Upper lobe of left lung (tissue), 6 donors: ENCODE results near the gene TFB2M. TPM values are rescaled to one million over a fixed set of nuclear protein-coding genes. Genes with fewer than 3 reads are reported as not detected.

Experiments
- ATAC-seq, 2 donors: fragments of 200-7000 bp; cut with Tn5 transposase; one replicate each; pipeline ENCODE4 v1.9.1; 2022; ENCODE audit warnings: mild to moderate bottlenecking in 2 of 2, moderate library complexity in 2 of 2; ENCODE audit not compliant: low FRiP score in 2 of 2
- DNase-seq, 2 donors: peaks; one replicate each; pipeline ENCODE4 v3.0.0-alpha.2; 2019 to 2020
- H3K27ac ChIP-seq, 4 donors: fragments of 200-600 bp; sonication (generic); one replicate each; pipeline ENCODE4 v1.5.1; 2016 to 2019
- H3K27me3 ChIP-seq, 4 donors: fragments of 200-600 bp; sonication (generic); one replicate each; pipeline ENCODE4 v1.5.1; 2017 to 2019
- H3K36me3 ChIP-seq, 4 donors: fragments of 200-600 bp; sonication (generic); one replicate each; pipeline ENCODE4 v1.5.1; 2016 to 2019
- H3K4me1 ChIP-seq, 4 donors: fragments of 200-600 bp; sonication (generic); one replicate each; pipeline ENCODE4 v1.5.1; 2018 to 2019
- H3K4me3 ChIP-seq, 4 donors: fragments of 200-600 bp; sonication (generic); one replicate each; pipeline ENCODE4 v1.5.1; 2017 to 2019; ENCODE audit warnings: mild to moderate bottlenecking in 2 of 4, moderate library complexity in 1 of 4
- H3K9me3 ChIP-seq, 4 donors: fragments of 200-600 bp; sonication (generic); one replicate each; pipeline ENCODE4 v1.5.1; 2018 to 2019
- EP300 ChIP-seq, 4 donors: sonication (generic); formaldehyde crosslinking; IDR thresholded peaks; one replicate each; pipeline ENCODE4 v1.5.1; 2017; ENCODE audit warnings: antibody characterized with exemption in 4 of 4, control low read depth in 2 of 4
- POLR2A ChIP-seq, 4 donors: fragments of 450-650 bp; IDR thresholded peaks; one replicate each; pipeline ENCODE4 v1.5.1; 2016 to 2017; ENCODE audit warnings: antibody characterized with exemption in 4 of 4, mild to moderate bottlenecking in 2 of 4
- POLR2AphosphoS5 ChIP-seq, 2 donors: sonication (generic); formaldehyde crosslinking; IDR thresholded peaks; one replicate each; pipeline ENCODE4 v1.5.1; 2017; ENCODE audit warnings: antibody characterized with exemption in 2 of 2
- WGBS, 2 donors: methylation state at CpG; one replicate each; pipeline ENCODE4 v1.1.5; 2017 to 2018; 5-methylcytosine and 5-hydroxymethylcytosine counted together
- total RNA-seq, 6 donors: library from RNA; depleted of rRNA in 4 of 6; stranded (reverse); fragments of >200 nt in 4 of 6; gene quantifications; one replicate each; pipeline versions ENCODE4 v1.1.0 to v1.2.1, GENCODE V29; 2016 to 2021
- TF ChIP-seq, protein P1 (sequence below), 6 experiments: fragments of 450-650 bp in 4 of 6; fragments of 200-600 bp in 2 of 6; sonication (generic) in 2 of 6; IDR thresholded peaks; one replicate each; pipeline ENCODE4 v1.5.1; 2016 to 2019; ENCODE audit warnings: antibody characterized with exemption in 6 of 6
- donor health status: DM: no; HTN: no; CAD: no; lungs with moderate emphysema.
- donor health status: DM: no; HTN: yes; CAD: no; lungs with severe emphysema.

TFB2M gene
- total RNA-seq, 6 donors from 2014 or later: 2.0 to 12.0 (median 9.7) TPM

DNA sequence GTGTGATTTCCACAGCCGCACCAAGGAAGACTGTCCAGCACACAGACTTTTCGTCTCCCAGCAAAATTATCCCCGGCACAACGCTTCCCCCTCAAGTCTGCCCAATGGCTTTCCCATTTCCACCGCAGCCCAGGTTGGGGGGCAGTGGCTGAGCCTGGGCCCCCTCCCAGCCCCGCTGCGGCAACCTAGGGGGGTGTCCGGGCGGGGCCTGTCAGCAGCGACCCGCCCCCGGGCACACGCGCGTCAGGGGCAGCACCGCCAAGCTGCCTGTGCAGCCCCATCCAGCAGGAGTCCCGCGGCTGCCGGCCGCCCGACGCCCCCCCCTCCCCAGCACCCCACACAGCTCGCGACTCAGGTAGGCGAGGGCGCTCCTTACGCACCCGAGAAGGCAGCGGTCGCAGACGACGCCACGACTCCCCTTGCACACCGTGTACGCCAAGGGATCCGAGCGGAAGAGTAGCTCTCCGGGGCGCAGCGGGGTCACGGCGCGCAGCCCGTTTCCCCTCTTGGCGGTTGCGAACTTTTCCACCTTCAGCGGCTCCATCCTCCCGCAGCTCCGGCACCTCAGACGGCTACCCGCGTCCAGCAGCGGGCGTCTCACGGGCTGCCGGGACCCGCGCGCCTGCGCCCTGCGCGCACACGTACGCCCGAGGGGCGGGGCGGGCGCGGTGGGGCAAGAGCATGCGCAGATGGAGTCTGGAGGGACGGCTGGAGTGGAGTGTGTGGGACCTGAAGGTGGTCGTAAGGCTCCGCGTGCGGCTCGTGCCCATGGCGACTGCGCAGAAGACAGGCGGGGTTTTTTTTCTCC lies 59.2 kb downstream of the TFB2M start, which contains the start of gene SMYD3:
Gene SMYD3, minus strand, starts transcription at position 606 of the 808 bp plus-strand sequence.
- H3K27me3 ChIP-seq: no peaks in the 10 kb centered on the region
- peak within 1 kb of the TSS; percentile 71 to 97 (median 86) for H3K4me3 ChIP-seq
- ATAC-seq (peak; percentile 90 to 98), DNase-seq (peak; percentile 69 to 96)
- TF ChIP-seq POLR2A (IDR thresholded peaks at IDR 0.05): peak in 1 of 4 donors; percentile 78
- TF ChIP-seq, protein P1, sequence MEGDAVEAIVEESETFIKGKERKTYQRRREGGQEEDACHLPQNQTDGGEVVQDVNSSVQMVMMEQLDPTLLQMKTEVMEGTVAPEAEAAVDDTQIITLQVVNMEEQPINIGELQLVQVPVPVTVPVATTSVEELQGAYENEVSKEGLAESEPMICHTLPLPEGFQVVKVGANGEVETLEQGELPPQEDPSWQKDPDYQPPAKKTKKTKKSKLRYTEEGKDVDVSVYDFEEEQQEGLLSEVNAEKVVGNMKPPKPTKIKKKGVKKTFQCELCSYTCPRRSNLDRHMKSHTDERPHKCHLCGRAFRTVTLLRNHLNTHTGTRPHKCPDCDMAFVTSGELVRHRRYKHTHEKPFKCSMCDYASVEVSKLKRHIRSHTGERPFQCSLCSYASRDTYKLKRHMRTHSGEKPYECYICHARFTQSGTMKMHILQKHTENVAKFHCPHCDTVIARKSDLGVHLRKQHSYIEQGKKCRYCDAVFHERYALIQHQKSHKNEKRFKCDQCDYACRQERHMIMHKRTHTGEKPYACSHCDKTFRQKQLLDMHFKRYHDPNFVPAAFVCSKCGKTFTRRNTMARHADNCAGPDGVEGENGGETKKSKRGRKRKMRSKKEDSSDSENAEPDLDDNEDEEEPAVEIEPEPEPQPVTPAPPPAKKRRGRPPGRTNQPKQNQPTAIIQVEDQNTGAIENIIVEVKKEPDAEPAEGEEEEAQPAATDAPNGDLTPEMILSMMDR (IDR thresholded peaks at IDR 0.05): peak in 3 of 6 experiments; percentile 34 to 42 (median 41)
- peak in 1 of 2 donors; percentile 55 for TF ChIP-seq POLR2AphosphoS5 (IDR thresholded peaks at IDR 0.05)
- no peak for TF ChIP-seq EP300 (IDR thresholded peaks at IDR 0.05)
- peak within 1 kb of the TSS; percentile 3 to 79 (median 50) for H3K27ac ChIP-seq
- 1% methylated on average over 25 to 45 of the region's 79 CpGs for WGBS, 2 donors
- H3K36me3 ChIP-seq: no peaks in the 10 kb centered on the region
- H3K9me3 ChIP-seq: no peaks in the 10 kb centered on the region
- peaks cover 4 to 19% (median 13%) of the 10 kb centered on the region in 4 donors for H3K4me1 ChIP-seq

DNA sequence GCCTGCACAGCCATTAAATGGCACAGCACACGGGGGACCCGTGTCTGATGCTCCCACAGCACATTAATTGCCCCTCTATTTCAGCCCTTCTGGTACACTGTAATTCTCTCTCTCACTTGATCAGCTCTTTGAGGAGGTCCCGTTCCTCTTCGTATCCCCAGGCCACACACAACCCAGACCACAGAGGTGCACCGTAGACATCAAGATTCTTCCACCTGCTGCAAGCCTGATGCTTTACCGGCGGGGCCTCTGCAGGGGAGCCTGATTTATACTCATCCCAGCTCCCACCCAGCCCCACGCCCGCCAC lies 59.7 kb downstream of the TFB2M start:
- Histone ChIP-seq H3K4me1 (peaks cover 4 to 19% (median 13%) of the 10 kb centered on the region in 4 donors), H3K27me3 (no peaks in the 10 kb centered on the region), H3K4me3 (peak overlapping the region; percentile 71 to 97 (median 86)), H3K27ac (peak overlapping the region in 1 of 4 donors; percentile 79), H3K36me3 (no peaks in the 10 kb centered on the region), H3K9me3 (no peaks in the 10 kb centered on the region)
- DNase-seq: no peak
- 0 to 13% methylated on average over 9 of the region's 9 CpGs for WGBS, 2 donors
- ATAC-seq: no peak
- TF ChIP-seq EP300 (IDR thresholded peaks at IDR 0.05) (no peak), POLR2A (IDR thresholded peaks at IDR 0.05) (no peak), POLR2AphosphoS5 (IDR thresholded peaks at IDR 0.05) (no peak)
- TF ChIP-seq, protein P1 (IDR thresholded peaks at IDR 0.05): no peak

DNA sequence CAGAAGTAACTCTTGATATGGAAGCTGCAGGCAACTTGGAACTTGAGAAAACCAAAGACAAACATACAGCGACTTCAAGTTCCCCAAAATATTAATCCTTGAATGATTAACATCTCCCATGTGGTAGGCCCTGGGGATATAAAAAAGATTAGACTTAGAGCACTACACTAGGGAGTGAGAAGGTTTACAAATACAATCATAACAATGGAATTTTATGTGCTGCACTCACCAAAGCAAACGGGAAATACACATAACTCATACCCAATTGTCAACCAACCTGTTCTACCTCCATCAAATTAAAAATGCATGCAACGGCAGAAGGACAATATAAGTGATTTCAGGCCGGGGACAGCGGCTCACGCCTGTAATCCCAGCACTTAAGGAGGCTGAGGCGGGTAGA lies 62.7 kb downstream of the TFB2M start:
- no peaks in the 10 kb centered on the region for H3K9me3 ChIP-seq
- no peak overlapping the region for H3K27ac ChIP-seq
- TF ChIP-seq POLR2AphosphoS5 (IDR thresholded peaks at IDR 0.05) (no peak), POLR2A (IDR thresholded peaks at IDR 0.05) (no peak), EP300 (IDR thresholded peaks at IDR 0.05) (no peak)
- TF ChIP-seq, protein P1 (IDR thresholded peaks at IDR 0.05): no peak
- DNase-seq (no peak), ATAC-seq (no peak)
- WGBS, 2 donors: 61 to 69% methylated on average over 7 of the region's 7 CpGs
- no peaks in the 10 kb centered on the region for H3K27me3 ChIP-seq
- H3K4me3 ChIP-seq: no peak overlapping the region
- H3K4me1 ChIP-seq: peaks cover 4 to 19% (median 13%) of the 10 kb centered on the region in 4 donors
- no peaks in the 10 kb centered on the region for H3K36me3 ChIP-seq

DNA sequence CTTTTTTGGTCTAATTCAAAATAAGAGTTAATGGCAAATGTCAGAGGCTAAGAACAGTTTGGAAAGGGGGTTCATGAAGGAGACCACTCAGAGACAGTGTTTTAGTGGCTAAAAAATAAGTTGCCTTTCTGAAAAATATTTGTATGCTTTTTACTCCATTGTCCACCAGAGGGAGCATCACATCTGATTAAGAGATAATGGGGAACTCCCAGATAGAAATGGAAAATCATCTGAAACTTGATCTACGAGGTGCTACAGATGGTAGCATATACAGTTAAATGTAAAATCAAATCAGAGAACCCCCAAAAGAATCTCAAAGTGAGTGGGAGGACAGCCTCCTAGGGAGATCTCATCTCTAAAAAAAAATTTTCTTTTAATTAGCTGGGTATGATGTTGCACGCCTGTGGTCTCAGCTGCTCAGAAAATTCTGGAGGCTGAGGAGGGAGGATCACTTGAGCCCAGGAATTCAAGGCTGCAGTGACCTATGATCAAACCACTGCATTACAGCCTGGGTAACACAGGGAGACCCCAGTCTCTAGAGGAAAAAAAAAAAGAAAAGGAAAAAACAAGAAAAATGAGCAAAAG lies 68.6 kb downstream of the TFB2M start:
- TF ChIP-seq, protein P1 (IDR thresholded peaks at IDR 0.05): peak; percentile 37 to 83 (median 68)
- TF ChIP-seq EP300 (IDR thresholded peaks at IDR 0.05): no peak
- ATAC-seq: peak in 1 of 2 donors; percentile 80
- WGBS, 2 donors: 51 to 52% methylated on average over 2 of the region's 2 CpGs

More for the DNA sequence above, 68.6 kb downstream of the TFB2M start:
- H3K9me3 ChIP-seq: no peaks in the 10 kb centered on the region
- H3K27me3 ChIP-seq: no peaks in the 10 kb centered on the region
- no peaks in the 10 kb centered on the region for H3K36me3 ChIP-seq
- peaks cover 0 to 5% (median 0%) of the 10 kb centered on the region in 4 donors for H3K4me1 ChIP-seq
- H3K27ac ChIP-seq: no peak overlapping the region
- DNase-seq: no peak
- no peak overlapping the region for H3K4me3 ChIP-seq
